GM23338 (cell line): Measurements from ENCODE around the gene NUBPL.

Experiments
- EZH2 ChIP-seq: fragments of 200-600 bp; sonication (generic); IDR thresholded peaks from one replicate; pipeline ENCODE4 v1.8.0; 2017; ENCODE audit warnings: antibody characterized with exemption, mild to moderate bottlenecking, low read depth; ENCODE audit not compliant: unreplicated experiment
- EZH2phosphoT487 ChIP-seq: fragments of 200-600 bp; sonication (generic); IDR thresholded peaks from one replicate; pipeline ENCODE4 v1.8.1; 2018; ENCODE audit warnings: antibody characterized with exemption; ENCODE audit not compliant: unreplicated experiment
- NANOG ChIP-seq: IDR thresholded peaks from 2 replicates; pipeline ENCODE4 v1.6.1; 2016; ENCODE audit warnings: antibody characterized with exemption, borderline replicate concordance
- POLR2AphosphoS5 ChIP-seq: IDR thresholded peaks from 2 replicates; pipeline ENCODE4 v1.6.1; 2016; ENCODE audit warnings: antibody characterized with exemption, low read depth
- ZNF114 ChIP-seq: fragments of 250-450 bp; sonication (Bioruptor Pico); IDR thresholded peaks from 2 replicates; pipeline ENCODE4 v1.5.0; 2020; ENCODE audit warnings: mild to moderate bottlenecking, moderate library complexity
- TF ChIP-seq, protein P1 (sequence below), 2 experiments: fragments of 200-600 bp in 1 of 2; sonication (generic) in 1 of 2; conservative IDR thresholded peaks; 2 replicates each; pipeline versions ENCODE4 v1.5.1 to v1.6.1; 2016 to 2017; ENCODE audit warnings: antibody characterized with exemption in 2 of 2, low read depth in 2 of 2, mild to moderate bottlenecking in 2 of 2, moderate library complexity in 1 of 2

DNA sequence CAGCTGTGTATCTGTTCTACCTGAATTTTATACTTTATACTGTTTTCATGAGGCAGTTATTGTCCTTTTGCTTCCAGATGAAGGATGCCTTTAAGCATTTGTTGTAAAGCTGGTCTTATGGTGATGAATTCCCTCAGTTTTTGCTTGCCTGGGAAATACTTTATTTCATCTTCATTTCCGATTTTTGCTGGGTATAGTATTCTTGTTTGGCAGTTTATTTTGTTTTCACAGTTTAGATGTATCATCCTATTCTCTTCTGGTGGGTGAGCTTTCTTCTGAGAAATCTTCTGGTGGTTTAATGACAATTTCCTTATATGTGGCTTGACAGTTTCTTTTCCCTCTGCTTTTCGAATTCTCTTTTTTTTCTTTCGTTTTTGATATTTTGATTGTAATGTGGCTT, 188.1 kb downstream of the NUBPL start:
- TF ChIP-seq EZH2 (no peak), EZH2phosphoT487 (no peak), POLR2AphosphoS5 (no peak), NANOG (no peak), ZNF114 (no peak)
- TF ChIP-seq, protein P1, sequence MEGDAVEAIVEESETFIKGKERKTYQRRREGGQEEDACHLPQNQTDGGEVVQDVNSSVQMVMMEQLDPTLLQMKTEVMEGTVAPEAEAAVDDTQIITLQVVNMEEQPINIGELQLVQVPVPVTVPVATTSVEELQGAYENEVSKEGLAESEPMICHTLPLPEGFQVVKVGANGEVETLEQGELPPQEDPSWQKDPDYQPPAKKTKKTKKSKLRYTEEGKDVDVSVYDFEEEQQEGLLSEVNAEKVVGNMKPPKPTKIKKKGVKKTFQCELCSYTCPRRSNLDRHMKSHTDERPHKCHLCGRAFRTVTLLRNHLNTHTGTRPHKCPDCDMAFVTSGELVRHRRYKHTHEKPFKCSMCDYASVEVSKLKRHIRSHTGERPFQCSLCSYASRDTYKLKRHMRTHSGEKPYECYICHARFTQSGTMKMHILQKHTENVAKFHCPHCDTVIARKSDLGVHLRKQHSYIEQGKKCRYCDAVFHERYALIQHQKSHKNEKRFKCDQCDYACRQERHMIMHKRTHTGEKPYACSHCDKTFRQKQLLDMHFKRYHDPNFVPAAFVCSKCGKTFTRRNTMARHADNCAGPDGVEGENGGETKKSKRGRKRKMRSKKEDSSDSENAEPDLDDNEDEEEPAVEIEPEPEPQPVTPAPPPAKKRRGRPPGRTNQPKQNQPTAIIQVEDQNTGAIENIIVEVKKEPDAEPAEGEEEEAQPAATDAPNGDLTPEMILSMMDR (conservative IDR thresholded peaks at IDR 0.05; ENCODE audit: low read depth in 2 of 2): no peak
